Spleen (tissue), 11 donors: Measurements from ENCODE around the gene JADE1. TPM values are rescaled to one million over a fixed set of nuclear protein-coding genes. Genes with fewer than 3 reads are reported as not detected.

Experiments
- DNase-seq: peaks from one replicate; pipeline ENCODE4 v3.0.0-alpha.2; 2020
- H3K27ac ChIP-seq, 8 donors: fragments of 200-600 bp; sonication (generic) in 7 of 8; 1 replicate in 4 of 8; 2 replicates in 4 of 8; pipeline versions ENCODE4 v1.5.0 to v1.8.0; 2016 to 2021; ENCODE audit warnings: inconsistent platforms in 4 of 8, mild to moderate bottlenecking in 4 of 8, moderate library complexity in 1 of 8
- H3K27me3 ChIP-seq, 7 donors: fragments of 200-600 bp; sonication (generic) in 6 of 7; replicated peaks in 1 of 7; 1 replicate in 4 of 7; 2 replicates in 3 of 7; pipeline versions ENCODE4 v1.5.0 to v1.8.0; 2016 to 2021; ENCODE audit warnings: inconsistent platforms in 3 of 7, mild to moderate bottlenecking in 1 of 7
- H3K36me3 ChIP-seq, 6 donors: fragments of 200-600 bp; sonication (generic) in 5 of 6; 1 replicate in 4 of 6; 2 replicates in 2 of 6; pipeline versions ENCODE4 v1.5.0 to v1.8.0; 2016 to 2021; ENCODE audit warnings: inconsistent platforms in 2 of 6
- H3K4me1 ChIP-seq, 6 donors: fragments of 200-600 bp; sonication (generic) in 5 of 6; 1 replicate in 3 of 6; 2 replicates in 3 of 6; pipeline versions ENCODE4 v1.5.0 to v1.8.0; 2016 to 2021; ENCODE audit warnings: inconsistent platforms in 3 of 6
- H3K4me3 ChIP-seq, 8 donors: fragments of 200-600 bp; sonication (generic) in 7 of 8; 1 replicate in 4 of 8; 2 replicates in 4 of 8; pipeline versions ENCODE4 v1.5.0 to v1.8.0; 2016 to 2021; ENCODE audit warnings: inconsistent platforms in 4 of 8, mild to moderate bottlenecking in 4 of 8, moderate library complexity in 2 of 8
- H3K9me3 ChIP-seq, 8 donors: fragments of 200-600 bp; sonication (generic) in 7 of 8; 1 replicate in 4 of 8; 2 replicates in 4 of 8; pipeline versions ENCODE4 v1.5.0 to v1.8.0; 2016 to 2021; ENCODE audit warnings: inconsistent platforms in 4 of 8
- CTCF ChIP-seq, 11 experiments: fragments of 200-600 bp in 7 of 11; fragments of 450-650 bp in 4 of 11; sonication (generic) in 4 of 11; IDR thresholded peaks in 8 of 11; conservative IDR thresholded peaks in 3 of 11; 1 replicate in 7 of 11; 2 replicates in 4 of 11; pipeline versions ENCODE4 v1.4.0 to v1.8.0; 2016 to 2021; ENCODE audit warnings: antibody characterized with exemption in 11 of 11, inconsistent platforms in 4 of 11, mild to moderate bottlenecking in 1 of 11
- POLR2A ChIP-seq, 3 donors: fragments of 450-650 bp; IDR thresholded peaks; one replicate each; pipeline ENCODE4 v1.5.1; 2017; ENCODE audit warnings: antibody characterized with exemption in 3 of 3, mild to moderate bottlenecking in 1 of 3
- POLR2AphosphoS5 ChIP-seq, 3 donors: sonication (generic); formaldehyde crosslinking; IDR thresholded peaks; one replicate each; pipeline ENCODE4 v1.5.1; 2017; ENCODE audit warnings: antibody characterized with exemption in 3 of 3
- WGBS, 5 donors: extraction: QIAGEN DNeasy Blood & Tissue Kit in 3 of 5; methylation state at CpG; one replicate each; pipeline versions ENCODE4 v1.1.5 to v1.1.7; 2013 to 2018; 5-methylcytosine and 5-hydroxymethylcytosine counted together
- intact Hi-C: fragments of 100-400 bp; cut with DNase I; formaldehyde crosslinking; loops from one replicate; pipeline ENCODE4 v1.15.0; 2023; ENCODE audit warnings: low total_unique reads
- polyA plus RNA-seq, 3 donors: library from polyadenylated mRNA; stranded (reverse); fragments of 200-250 nt; gene quantifications; one replicate each; pipeline ENCODE4 v1.2.1, GENCODE V29; 2013
- total RNA-seq, 7 donors: library from RNA; depleted of rRNA in 3 of 7; stranded (reverse); fragments of >200 nt in 3 of 7; fragmentation: NEBNext Ultra II Directional in 4 of 7; extraction: Animal tissue kit (Norgen Biotek cat#: 25700) in 4 of 7; gene quantifications; one replicate each; pipeline versions ENCODE4 v1.1.0 to v1.2.1, GENCODE V29; 2016 to 2021
- donor health status: healthy with polysubstance abuse.
- donor health status: DM: no; HTN: no; CAD: no; lungs with moderate emphysema.
- donor health status: DM: no; HTN: no; CAD: no.
- donor health status: Bipolar disorder and iron deficiency.
- donor health status: healthy.
- donor health status: DM: no; HTN: no; CAD: no.
- donor health status: DM: yes; HTN: yes; CAD: no.

JADE1 gene
- total and polyA plus RNA-seq, 10 donors = 8.1 to 37.0 (median 28.6) TPM

- intact Hi-C loops = no loop called here
- WGBS, 5 donors = 89 to 100% (median 98%) methylated on average over 2 of the region's 2 CpGs
- no peak for DNase-seq
- H3K27me3 ChIP-seq = no peaks in the 10 kb centered on the region
- TF ChIP-seq CTCF (IDR thresholded peaks at IDR 0.05 in 8 of 11, conservative IDR thresholded peaks at IDR 0.05 in 3 of 11) = no peak
- no peak for TF ChIP-seq POLR2AphosphoS5 (IDR thresholded peaks at IDR 0.05)
- TF ChIP-seq POLR2A (IDR thresholded peaks at IDR 0.05) = no peak
- H3K36me3 ChIP-seq = peaks cover 0 to 13% (median 0%) of the 10 kb centered on the region in 6 donors
- no peak overlapping the region for H3K4me3 ChIP-seq
- no peak overlapping the region for H3K27ac ChIP-seq
- no peaks in the 10 kb centered on the region for H3K9me3 ChIP-seq
- peaks cover 0 to 83% (median 30%) of the 10 kb centered on the region in 6 donors for H3K4me1 ChIP-seq
These were observed 11.7 kb downstream of the JADE1 start for GRCh38 chr4:128821151-128821550.

GRCh38 chr4:128823025-128823661, 13.6 kb downstream of the JADE1 start:
- Histone ChIP-seq H3K4me3 (no peak overlapping the region), H3K4me1 (peaks cover 15 to 83% (median 46%) of the 10 kb centered on the region in 6 donors), H3K36me3 (peaks cover 0 to 3% (median 0%) of the 10 kb centered on the region in 6 donors), H3K27ac (no peak overlapping the region), H3K9me3 (no peaks in the 10 kb centered on the region), H3K27me3 (no peaks in the 10 kb centered on the region)
- no peak for DNase-seq
- WGBS, 5 donors = 77 to 86% (median 78%) methylated on average over 1 of the region's 1 CpG
- intact Hi-C loops = no loop called here
- TF ChIP-seq POLR2AphosphoS5 (IDR thresholded peaks at IDR 0.05) = no peak
- no peak for TF ChIP-seq POLR2A (IDR thresholded peaks at IDR 0.05)

GRCh38 chr4:128825226-128825625, 15.7 kb downstream of the JADE1 start:
- Histone ChIP-seq H3K36me3 (peaks cover 0 to 5% (median 0%) of the 10 kb centered on the region in 6 donors), H3K9me3 (peaks cover 0 to 7% (median 0%) of the 10 kb centered on the region in 8 donors), H3K27ac (no peak overlapping the region), H3K4me1 (peaks cover 17 to 78% (median 41%) of the 10 kb centered on the region in 6 donors), H3K27me3 (no peaks in the 10 kb centered on the region), H3K4me3 (no peak overlapping the region)
- WGBS, 5 donors = 92 to 97% (median 94%) methylated on average over 7 of the region's 7 CpGs
- no peak for TF ChIP-seq CTCF (IDR thresholded peaks at IDR 0.05 in 8 of 11, conservative IDR thresholded peaks at IDR 0.05 in 3 of 11)
- TF ChIP-seq POLR2AphosphoS5 (IDR thresholded peaks at IDR 0.05) = no peak
- no peak for TF ChIP-seq POLR2A (IDR thresholded peaks at IDR 0.05)
- intact Hi-C loops = no loop called here
- DNase-seq = no peak

GRCh38 chr4:128827296-128827695, 17.8 kb downstream of the JADE1 start:
- no peak for DNase-seq
- H3K27ac ChIP-seq = no peak overlapping the region
- peaks cover 0 to 14% (median 2%) of the 10 kb centered on the region in 6 donors for H3K36me3 ChIP-seq
- no peaks in the 10 kb centered on the region for H3K27me3 ChIP-seq
- H3K9me3 ChIP-seq = peaks cover 0 to 7% (median 0%) of the 10 kb centered on the region in 8 donors
- TF ChIP-seq POLR2AphosphoS5 (IDR thresholded peaks at IDR 0.05) (no peak), POLR2A (IDR thresholded peaks at IDR 0.05) (no peak), CTCF (IDR thresholded peaks at IDR 0.05 in 8 of 11, conservative IDR thresholded peaks at IDR 0.05 in 3 of 11) (no peak)
- H3K4me3 ChIP-seq = no peak overlapping the region
- peaks cover 32 to 78% (median 59%) of the 10 kb centered on the region in 6 donors for H3K4me1 ChIP-seq
- intact Hi-C loops = no loop called here
